Astrocyte (in vitro differentiated cells and primary cell): ENCODE results near the gene CD55. TPM values are rescaled to one million over a fixed set of nuclear protein-coding genes. Genes with fewer than 3 reads are reported as not detected.

Experiments used
- DNase-seq: peaks from one replicate; pipeline ENCODE4 v3.0.0-alpha.2; 2010; ENCODE audit warnings: low read depth
- FAIRE-seq: peaks from 2 replicates; lab custom pipeline; 2011; peaks lifted over from hg19 to GRCh38; lab: Jason Lieb, UNC
- H2AFZ ChIP-seq: 2 replicates; pipeline ENCODE4 v1.6.0; 2012; ENCODE audit warnings: low read depth, low read length, inconsistent platforms
- H3K27ac ChIP-seq: 2 replicates; pipeline ENCODE4 v1.5.1; 2011; ENCODE audit warnings: low read depth, low read length, inconsistent platforms
- H3K27me3 ChIP-seq: 2 replicates; pipeline ENCODE4 v1.6.0; 2011; ENCODE audit warnings: low read length, inconsistent platforms; ENCODE audit not compliant: insufficient read depth
- H3K36me3 ChIP-seq: 2 replicates; pipeline ENCODE4 v1.5.1; 2011; ENCODE audit warnings: low read length, inconsistent platforms; ENCODE audit not compliant: insufficient read depth
- H3K4me1 ChIP-seq: 2 replicates; pipeline ENCODE4 v1.5.1; 2011; ENCODE audit warnings: low read length, inconsistent platforms; ENCODE audit not compliant: insufficient read depth
- H3K4me2 ChIP-seq: 2 replicates; pipeline ENCODE4 v1.6.0; 2012; ENCODE audit warnings: low read length, inconsistent platforms
- H3K4me3 ChIP-seq: 2 replicates; pipeline ENCODE4 v1.5.1; 2011; ENCODE audit warnings: low read depth, mild to moderate bottlenecking, low read length, inconsistent platforms; ENCODE audit not compliant: insufficient read depth
- H3K79me2 ChIP-seq: 2 replicates; pipeline ENCODE4 v1.6.0; 2012; ENCODE audit warnings: mild to moderate bottlenecking, low read length, inconsistent platforms; ENCODE audit not compliant: insufficient read depth
- H3K9ac ChIP-seq: 2 replicates; pipeline ENCODE4 v1.6.0; 2012; ENCODE audit warnings: mild to moderate bottlenecking, low read length, inconsistent platforms
- H3K9me3 ChIP-seq: 2 replicates; pipeline ENCODE4 v1.5.1; 2012; ENCODE audit warnings: low read depth, mild to moderate bottlenecking, low read length, inconsistent platforms; ENCODE audit not compliant: insufficient read depth
- H4K20me1 ChIP-seq: 2 replicates; pipeline ENCODE4 v1.6.0; 2012; ENCODE audit warnings: low read length, inconsistent platforms; ENCODE audit not compliant: insufficient read depth
- H3K27ac Mint-ChIP-seq: one replicate; pipeline ENCODE4 v1.8.0; 2021; ENCODE audit warnings: mild to moderate bottlenecking, mixed read lengths; ENCODE audit not compliant: unreplicated experiment
- H3K27me3 Mint-ChIP-seq: one replicate; pipeline ENCODE4 v1.8.0; 2021; ENCODE audit warnings: low read depth, mixed read lengths; ENCODE audit not compliant: unreplicated experiment
- H3K36me3 Mint-ChIP-seq: one replicate; pipeline ENCODE4 v1.8.0; 2021; ENCODE audit warnings: low read depth, mixed read lengths; ENCODE audit not compliant: unreplicated experiment
- H3K4me1 Mint-ChIP-seq: one replicate; pipeline ENCODE4 v1.8.0; 2021; ENCODE audit warnings: low read depth, mixed read lengths; ENCODE audit not compliant: unreplicated experiment
- H3K4me3 Mint-ChIP-seq: one replicate; pipeline ENCODE4 v1.8.0; 2021; ENCODE audit warnings: mild to moderate bottlenecking, moderate library complexity, mixed read lengths; ENCODE audit not compliant: unreplicated experiment
- H3K9me3 Mint-ChIP-seq: one replicate; pipeline ENCODE4 v1.8.0; 2021; ENCODE audit warnings: mild to moderate bottlenecking, mixed read lengths; ENCODE audit not compliant: unreplicated experiment
- EZH2 ChIP-seq: IDR thresholded peaks from 2 replicates; pipeline ENCODE4 v1.6.1; 2012; ENCODE audit warnings: mild to moderate bottlenecking, low read length, inconsistent platforms; ENCODE audit not compliant: insufficient read depth
- total RNA-seq: library from RNA; stranded (reverse); gene quantifications from 2 replicates; pipeline ENCODE4 v1.2.1, GENCODE V29; 2021
- TF ChIP-seq, protein P1 (sequence below): IDR thresholded peaks from 2 replicates; pipeline ENCODE4 v1.5.1; 2011; ENCODE audit warnings: low read depth, mild to moderate bottlenecking, inconsistent platforms, low read length, moderate library complexity; ENCODE audit not compliant: insufficient read depth

CD55 gene
- total RNA-seq, 1 donor from 2014 or later = 18.7 TPM

DNA sequence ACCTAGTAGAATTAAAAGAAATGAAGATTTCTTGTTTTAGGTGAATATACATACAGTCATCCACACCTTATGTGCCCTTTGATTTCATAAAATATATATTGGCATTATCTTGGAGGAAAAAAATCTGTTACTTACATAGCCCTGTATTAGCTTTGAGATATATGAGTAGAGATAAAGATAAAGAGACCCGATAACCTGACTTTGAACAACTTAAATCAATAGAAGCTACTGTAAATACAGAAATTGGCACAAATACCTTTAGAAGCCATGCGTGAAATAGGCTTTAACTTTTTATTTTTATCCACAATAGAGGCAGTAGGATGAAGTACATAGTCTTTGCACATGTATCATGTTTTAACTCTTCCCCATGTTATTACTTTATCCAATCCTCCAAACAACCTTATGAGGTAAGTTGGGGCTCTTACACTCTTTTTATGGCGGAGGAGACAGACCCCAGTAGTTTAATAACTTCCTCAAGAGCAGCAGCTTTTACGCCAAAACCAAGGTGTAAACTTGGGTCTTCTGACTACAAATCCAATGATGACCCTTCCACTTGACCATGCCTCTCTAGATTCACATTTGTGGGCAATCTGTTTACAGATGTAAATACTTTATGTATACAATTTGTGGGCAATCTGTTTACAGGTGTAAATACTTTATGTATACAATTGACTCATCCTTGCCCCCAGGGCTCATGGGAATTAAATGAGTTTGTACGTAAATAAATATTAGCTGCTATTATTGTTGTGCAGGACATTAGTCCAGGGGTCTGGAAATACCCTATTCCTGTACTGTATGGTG is 2.1 kb downstream of the CD55 start:
- DNase-seq (no peak), FAIRE-seq (no peak)
- Mint-ChIP-seq H3K27ac (no peak overlapping the region), H3K36me3 (no peaks in the 10 kb centered on the region), H3K4me3 (no peak overlapping the region), H3K27me3 (no peaks in the 10 kb centered on the region), H3K9me3 (no peaks in the 10 kb centered on the region), H3K4me1 (peaks cover 5% of the 10 kb centered on the region)
- Histone ChIP-seq H2AFZ (no peak overlapping the region), H3K27me3 (no peaks in the 10 kb centered on the region), H3K27ac (no peak overlapping the region), H3K36me3 (no peaks in the 10 kb centered on the region), H3K4me1 (peaks cover 7% of the 10 kb centered on the region), H3K79me2 (no peaks in the 10 kb centered on the region), H3K9ac (no peak overlapping the region), H3K4me2 (no peak overlapping the region), H4K20me1 (no peaks in the 10 kb centered on the region), H3K9me3 (no peaks in the 10 kb centered on the region), H3K4me3 (no peak overlapping the region)
- TF ChIP-seq EZH2 = no peak
- TF ChIP-seq, protein P1, sequence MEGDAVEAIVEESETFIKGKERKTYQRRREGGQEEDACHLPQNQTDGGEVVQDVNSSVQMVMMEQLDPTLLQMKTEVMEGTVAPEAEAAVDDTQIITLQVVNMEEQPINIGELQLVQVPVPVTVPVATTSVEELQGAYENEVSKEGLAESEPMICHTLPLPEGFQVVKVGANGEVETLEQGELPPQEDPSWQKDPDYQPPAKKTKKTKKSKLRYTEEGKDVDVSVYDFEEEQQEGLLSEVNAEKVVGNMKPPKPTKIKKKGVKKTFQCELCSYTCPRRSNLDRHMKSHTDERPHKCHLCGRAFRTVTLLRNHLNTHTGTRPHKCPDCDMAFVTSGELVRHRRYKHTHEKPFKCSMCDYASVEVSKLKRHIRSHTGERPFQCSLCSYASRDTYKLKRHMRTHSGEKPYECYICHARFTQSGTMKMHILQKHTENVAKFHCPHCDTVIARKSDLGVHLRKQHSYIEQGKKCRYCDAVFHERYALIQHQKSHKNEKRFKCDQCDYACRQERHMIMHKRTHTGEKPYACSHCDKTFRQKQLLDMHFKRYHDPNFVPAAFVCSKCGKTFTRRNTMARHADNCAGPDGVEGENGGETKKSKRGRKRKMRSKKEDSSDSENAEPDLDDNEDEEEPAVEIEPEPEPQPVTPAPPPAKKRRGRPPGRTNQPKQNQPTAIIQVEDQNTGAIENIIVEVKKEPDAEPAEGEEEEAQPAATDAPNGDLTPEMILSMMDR = no peak

DNA sequence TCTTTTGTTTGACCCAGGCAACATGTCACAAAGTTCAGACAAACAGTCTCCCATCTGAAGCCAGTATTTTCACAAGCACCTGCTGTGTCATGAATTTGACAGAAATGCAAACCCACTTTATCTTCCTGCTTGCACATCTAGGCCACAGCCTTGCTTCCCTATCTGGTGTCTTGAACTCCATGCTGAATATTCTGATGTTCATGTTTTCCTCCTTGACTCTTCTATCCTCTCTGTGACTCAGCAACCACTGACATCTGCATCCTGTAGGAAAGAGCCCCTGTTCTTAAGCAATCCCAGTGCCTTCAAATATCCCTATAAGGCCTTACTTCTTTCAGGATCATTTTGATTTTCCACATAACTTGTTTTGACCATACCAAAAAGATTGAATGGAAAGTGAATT is 6.5 kb downstream of the CD55 start:
- Histone ChIP-seq H3K36me3 (no peaks in the 10 kb centered on the region), H3K4me3 (no peak overlapping the region), H3K9ac (no peak overlapping the region), H3K9me3 (peaks cover 3% of the 10 kb centered on the region), H3K4me2 (no peak overlapping the region), H3K4me1 (no peaks in the 10 kb centered on the region), H4K20me1 (no peaks in the 10 kb centered on the region), H2AFZ (no peak overlapping the region), H3K27me3 (no peaks in the 10 kb centered on the region), H3K27ac (no peak overlapping the region), H3K79me2 (no peaks in the 10 kb centered on the region)
- DNase-seq (peak; percentile 71), FAIRE-seq (no peak)
- Mint-ChIP-seq H3K27ac (no peak overlapping the region), H3K4me1 (peaks cover 5% of the 10 kb centered on the region), H3K9me3 (no peaks in the 10 kb centered on the region), H3K36me3 (peaks cover 8% of the 10 kb centered on the region), H3K27me3 (no peaks in the 10 kb centered on the region), H3K4me3 (no peak overlapping the region)
- TF ChIP-seq EZH2 = no peak
- TF ChIP-seq, protein P1 = no peak

DNA sequence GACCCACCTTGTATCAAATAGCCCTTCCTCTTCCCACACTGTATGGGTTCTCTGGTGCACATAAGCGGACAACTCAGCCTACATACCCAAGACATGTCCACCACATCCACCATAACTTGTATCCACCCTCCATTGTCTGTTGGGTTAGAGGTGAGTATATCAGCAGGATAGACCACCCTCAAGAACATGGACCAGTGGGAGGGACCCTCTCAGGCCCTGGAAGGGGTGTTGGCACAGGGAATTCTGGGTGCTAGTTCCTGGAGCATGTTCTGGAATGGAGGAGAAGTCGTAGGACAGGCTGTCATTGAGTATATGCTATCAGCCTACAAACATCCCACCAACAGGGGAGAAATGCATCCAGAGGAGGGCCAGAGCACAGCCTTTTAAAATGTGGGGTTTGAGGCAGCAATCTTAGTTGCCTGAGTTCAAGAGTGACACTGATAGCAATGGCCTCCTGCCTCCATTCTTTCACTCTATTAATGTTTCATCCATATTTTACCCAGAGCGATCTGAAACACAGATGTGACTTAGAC is 7.5 kb downstream of the CD55 start:
- peaks cover 3% of the 10 kb centered on the region for H3K9me3 ChIP-seq
- H3K4me2 ChIP-seq = no peak overlapping the region
- H3K4me1 ChIP-seq = no peaks in the 10 kb centered on the region
- H2AFZ ChIP-seq = no peak overlapping the region
- DNase-seq (no peak), FAIRE-seq (no peak)
- H3K36me3 ChIP-seq = peaks cover 4% of the 10 kb centered on the region
- no peak overlapping the region for H3K9ac ChIP-seq
- no peaks in the 10 kb centered on the region for H4K20me1 ChIP-seq
- Mint-ChIP-seq H3K27ac (no peak overlapping the region), H3K4me3 (no peak overlapping the region), H3K9me3 (peaks cover 4% of the 10 kb centered on the region), H3K4me1 (peaks cover 5% of the 10 kb centered on the region), H3K36me3 (peaks cover 15% of the 10 kb centered on the region), H3K27me3 (no peaks in the 10 kb centered on the region)
- TF ChIP-seq, protein P1 = no peak
- no peak for TF ChIP-seq EZH2
- no peaks in the 10 kb centered on the region for H3K27me3 ChIP-seq
- H3K79me2 ChIP-seq = no peaks in the 10 kb centered on the region
- no peak overlapping the region for H3K4me3 ChIP-seq
- no peak overlapping the region for H3K27ac ChIP-seq
